Spleen (tissue), 11 donors: ENCODE measurements around the gene GRM8. TPM values are rescaled to one million over a fixed set of nuclear protein-coding genes. Genes with fewer than 3 reads are reported as not detected.

Experiments
- DNase-seq: peaks from one replicate; pipeline ENCODE4 v3.0.0-alpha.2; 2020
- H3K27ac ChIP-seq, 8 donors: fragments of 200-600 bp; sonication (generic) in 7 of 8; 1 replicate in 4 of 8; 2 replicates in 4 of 8; pipeline versions ENCODE4 v1.5.0 to v1.8.0; 2016 to 2021; ENCODE audit warnings: inconsistent platforms in 4 of 8, mild to moderate bottlenecking in 4 of 8, moderate library complexity in 1 of 8
- H3K27me3 ChIP-seq, 7 donors: fragments of 200-600 bp; sonication (generic) in 6 of 7; replicated peaks in 1 of 7; 1 replicate in 4 of 7; 2 replicates in 3 of 7; pipeline versions ENCODE4 v1.5.0 to v1.8.0; 2016 to 2021; ENCODE audit warnings: inconsistent platforms in 3 of 7, mild to moderate bottlenecking in 1 of 7
- H3K36me3 ChIP-seq, 6 donors: fragments of 200-600 bp; sonication (generic) in 5 of 6; 1 replicate in 4 of 6; 2 replicates in 2 of 6; pipeline versions ENCODE4 v1.5.0 to v1.8.0; 2016 to 2021; ENCODE audit warnings: inconsistent platforms in 2 of 6
- H3K4me1 ChIP-seq, 6 donors: fragments of 200-600 bp; sonication (generic) in 5 of 6; 1 replicate in 3 of 6; 2 replicates in 3 of 6; pipeline versions ENCODE4 v1.5.0 to v1.8.0; 2016 to 2021; ENCODE audit warnings: inconsistent platforms in 3 of 6
- H3K4me3 ChIP-seq, 8 donors: fragments of 200-600 bp; sonication (generic) in 7 of 8; 1 replicate in 4 of 8; 2 replicates in 4 of 8; pipeline versions ENCODE4 v1.5.0 to v1.8.0; 2016 to 2021; ENCODE audit warnings: inconsistent platforms in 4 of 8, mild to moderate bottlenecking in 4 of 8, moderate library complexity in 2 of 8
- H3K9me3 ChIP-seq, 8 donors: fragments of 200-600 bp; sonication (generic) in 7 of 8; 1 replicate in 4 of 8; 2 replicates in 4 of 8; pipeline versions ENCODE4 v1.5.0 to v1.8.0; 2016 to 2021; ENCODE audit warnings: inconsistent platforms in 4 of 8
- CTCF ChIP-seq, 11 experiments: fragments of 200-600 bp in 7 of 11; fragments of 450-650 bp in 4 of 11; sonication (generic) in 4 of 11; IDR thresholded peaks in 8 of 11; conservative IDR thresholded peaks in 3 of 11; 1 replicate in 7 of 11; 2 replicates in 4 of 11; pipeline versions ENCODE4 v1.4.0 to v1.8.0; 2016 to 2021; ENCODE audit warnings: antibody characterized with exemption in 11 of 11, inconsistent platforms in 4 of 11, mild to moderate bottlenecking in 1 of 11
- POLR2A ChIP-seq, 3 donors: fragments of 450-650 bp; IDR thresholded peaks; one replicate each; pipeline ENCODE4 v1.5.1; 2017; ENCODE audit warnings: antibody characterized with exemption in 3 of 3, mild to moderate bottlenecking in 1 of 3
- POLR2AphosphoS5 ChIP-seq, 3 donors: sonication (generic); formaldehyde crosslinking; IDR thresholded peaks; one replicate each; pipeline ENCODE4 v1.5.1; 2017; ENCODE audit warnings: antibody characterized with exemption in 3 of 3
- WGBS, 5 donors: extraction: QIAGEN DNeasy Blood & Tissue Kit in 3 of 5; methylation state at CpG; one replicate each; pipeline versions ENCODE4 v1.1.5 to v1.1.7; 2013 to 2018; 5-methylcytosine and 5-hydroxymethylcytosine counted together
- intact Hi-C: fragments of 100-400 bp; cut with DNase I; formaldehyde crosslinking; loops from one replicate; pipeline ENCODE4 v1.15.0; 2023; ENCODE audit warnings: low total_unique reads
- polyA plus RNA-seq, 3 donors: library from polyadenylated mRNA; stranded (reverse); fragments of 200-250 nt; gene quantifications; one replicate each; pipeline ENCODE4 v1.2.1, GENCODE V29; 2013
- total RNA-seq, 7 donors: library from RNA; depleted of rRNA in 3 of 7; stranded (reverse); fragments of >200 nt in 3 of 7; fragmentation: NEBNext Ultra II Directional in 4 of 7; extraction: Animal tissue kit (Norgen Biotek cat#: 25700) in 4 of 7; gene quantifications; one replicate each; pipeline versions ENCODE4 v1.1.0 to v1.2.1, GENCODE V29; 2016 to 2021
- donor health status: healthy with polysubstance abuse.
- donor health status: DM: no; HTN: no; CAD: no; lungs with moderate emphysema.
- donor health status: DM: no; HTN: no; CAD: no.
- donor health status: Bipolar disorder and iron deficiency.
- donor health status: healthy.
- donor health status: DM: no; HTN: no; CAD: no.
- donor health status: DM: yes; HTN: yes; CAD: no.

Gene GRM8
- total and polyA plus RNA-seq, 10 donors = 0.30 to 0.60 TPM; not detected in 8

GRCh38 chr7:126996659-126997058 is 256.1 kb downstream of the GRM8 start:
- H3K36me3 ChIP-seq = no peaks in the 10 kb centered on the region
- WGBS, 5 donors = 30 to 89% (median 73%) methylated on average over 1 of the region's 1 CpG
- intact Hi-C loops = no loop called here

GRCh38 chr7:126993626-126994213 is 259.0 kb downstream of the GRM8 start:
- TF ChIP-seq CTCF (IDR thresholded peaks at IDR 0.05 in 8 of 11, conservative IDR thresholded peaks at IDR 0.05 in 3 of 11) (no peak), POLR2A (IDR thresholded peaks at IDR 0.05) (no peak), POLR2AphosphoS5 (IDR thresholded peaks at IDR 0.05) (no peak)
- Histone ChIP-seq H3K27me3 (no peaks in the 10 kb centered on the region), H3K36me3 (no peaks in the 10 kb centered on the region), H3K4me1 (no peaks in the 10 kb centered on the region), H3K27ac (no peak overlapping the region), H3K9me3 (peaks cover 0 to 4% (median 0%) of the 10 kb centered on the region in 8 donors), H3K4me3 (no peak overlapping the region)
- WGBS, 5 donors = 72 to 83% (median 80%) methylated on average over 2 of the region's 2 CpGs
- DNase-seq = no peak
- intact Hi-C loops = no loop called here

More at GRCh38 chr7:126996659-126997058, 256.1 kb downstream of the GRM8 start:
- no peak overlapping the region for H3K27ac ChIP-seq
- no peaks in the 10 kb centered on the region for H3K4me1 ChIP-seq
- DNase-seq = no peak
- no peak overlapping the region for H3K4me3 ChIP-seq
- no peaks in the 10 kb centered on the region for H3K9me3 ChIP-seq
- no peak for TF ChIP-seq CTCF (IDR thresholded peaks at IDR 0.05 in 8 of 11, conservative IDR thresholded peaks at IDR 0.05 in 3 of 11)
- TF ChIP-seq POLR2A (IDR thresholded peaks at IDR 0.05) = no peak
- TF ChIP-seq POLR2AphosphoS5 (IDR thresholded peaks at IDR 0.05) = no peak
- H3K27me3 ChIP-seq = no peaks in the 10 kb centered on the region

GRCh38 chr7:126988022-126988421 is 264.7 kb downstream of the GRM8 start:
- DNase-seq = no peak
- Histone ChIP-seq H3K36me3 (no peaks in the 10 kb centered on the region), H3K4me3 (no peak overlapping the region), H3K27me3 (no peaks in the 10 kb centered on the region), H3K27ac (no peak overlapping the region), H3K9me3 (peaks cover 0 to 4% (median 0%) of the 10 kb centered on the region in 8 donors), H3K4me1 (no peaks in the 10 kb centered on the region)
- 86 to 93% (median 87%) methylated on average over 4 of the region's 4 CpGs for WGBS, 5 donors
- TF ChIP-seq POLR2A (IDR thresholded peaks at IDR 0.05) (no peak), POLR2AphosphoS5 (IDR thresholded peaks at IDR 0.05) (no peak), CTCF (IDR thresholded peaks at IDR 0.05 in 8 of 11, conservative IDR thresholded peaks at IDR 0.05 in 3 of 11) (no peak)
- intact Hi-C loops = no loop called here

- Histone ChIP-seq H3K36me3 (no peaks in the 10 kb centered on the region), H3K27ac (no peak overlapping the region), H3K27me3 (no peaks in the 10 kb centered on the region), H3K9me3 (no peaks in the 10 kb centered on the region), H3K4me1 (no peaks in the 10 kb centered on the region), H3K4me3 (no peak overlapping the region)
- 63 to 80% (median 65%) methylated on average over 2 of the region's 2 CpGs for WGBS, 5 donors
- DNase-seq = no peak
- intact Hi-C loops = no loop called here
- no peak for TF ChIP-seq POLR2AphosphoS5 (IDR thresholded peaks at IDR 0.05)
These were observed 273.0 kb downstream of the GRM8 start for GRCh38 chr7:126979722-126980121.
